KG1 (cell line): Measurements from ENCODE around the gene GAGE10.

Source experiments
- DNase-seq: peaks from one replicate; lab custom pipeline; 2025; lab: John Stamatoyannopoulos, UW

Gene GAGE10

GRCh38 chrX:49303346-49303745, at the start of gene GAGE10:
TSS of gene GAGE10 (plus strand) at chrX:49303646. CDS start at chrX:49304860, 1,214 bp downstream.
- no peak for DNase-seq

DNA sequence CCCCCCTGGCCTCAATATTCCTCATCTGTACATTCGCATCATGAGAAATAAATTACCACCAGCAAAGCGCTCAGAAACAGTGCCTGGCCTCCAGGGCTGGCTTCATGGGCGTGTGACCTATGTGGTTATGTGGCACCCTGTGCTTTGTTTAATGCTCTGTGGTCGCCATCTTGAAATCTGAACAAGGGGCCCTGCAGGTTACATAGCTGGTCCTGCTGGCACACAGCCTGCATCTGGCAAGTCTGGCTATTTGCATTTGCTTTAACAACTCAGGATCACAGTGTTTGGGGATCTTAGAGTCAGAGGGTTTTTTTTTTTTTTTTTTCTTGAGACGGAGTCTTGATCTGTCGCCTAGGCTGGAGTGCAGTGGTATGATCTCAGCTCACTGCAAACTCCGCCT, 48.8 kb upstream of the GAGE10 start:
- DNase-seq: no peak

- DNase-seq: no peak
Measured at GRCh38 chrX:49256268-49256995, 47.0 kb upstream of the GAGE10 start.

GRCh38 chrX:49257074-49257790, 46.2 kb upstream of the GAGE10 start:
- DNase-seq: no peak

DNA sequence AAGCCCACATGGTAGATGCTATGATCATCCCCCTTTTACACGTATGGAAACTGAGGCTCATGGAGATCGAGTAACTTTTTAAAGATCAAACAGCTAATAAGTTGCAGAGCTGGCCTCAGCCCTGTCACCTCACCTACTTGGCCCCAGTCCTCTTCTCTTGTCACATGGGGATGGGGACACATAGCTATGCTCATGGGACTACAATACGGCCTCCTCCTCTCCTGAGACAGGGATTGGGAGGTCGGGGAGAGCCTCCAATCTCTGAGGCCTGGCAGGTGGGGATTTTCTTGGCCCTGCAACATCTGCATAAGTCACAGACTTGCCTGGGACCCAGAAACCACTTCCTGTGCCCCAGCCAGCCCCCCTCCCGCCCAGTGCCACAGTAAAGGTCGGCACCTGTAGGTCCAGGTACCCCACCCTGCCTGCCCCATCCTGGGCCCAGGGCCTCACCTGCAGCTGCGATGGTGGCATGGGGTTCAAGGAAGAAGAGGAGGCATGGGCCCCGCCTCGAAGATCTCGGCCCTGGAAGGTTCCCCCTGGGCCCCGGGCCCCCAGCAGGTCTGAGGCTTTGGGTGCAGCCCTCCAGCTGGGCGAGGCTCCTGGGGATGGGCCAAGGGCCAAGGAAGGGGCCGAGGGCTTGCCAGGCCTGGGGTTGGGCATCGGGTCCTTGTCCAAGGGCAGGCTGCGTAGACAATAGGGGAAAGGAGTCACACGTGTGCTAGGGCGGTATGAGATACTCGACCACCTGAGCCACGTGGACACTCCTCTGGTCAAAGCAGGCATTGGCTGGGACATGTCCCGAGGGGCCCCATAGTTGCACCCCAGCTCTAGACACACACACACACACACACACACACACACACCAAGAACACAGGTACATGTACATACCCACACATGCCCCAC, 45.3 kb upstream of the GAGE10 start:
- no peak for DNase-seq

DNA sequence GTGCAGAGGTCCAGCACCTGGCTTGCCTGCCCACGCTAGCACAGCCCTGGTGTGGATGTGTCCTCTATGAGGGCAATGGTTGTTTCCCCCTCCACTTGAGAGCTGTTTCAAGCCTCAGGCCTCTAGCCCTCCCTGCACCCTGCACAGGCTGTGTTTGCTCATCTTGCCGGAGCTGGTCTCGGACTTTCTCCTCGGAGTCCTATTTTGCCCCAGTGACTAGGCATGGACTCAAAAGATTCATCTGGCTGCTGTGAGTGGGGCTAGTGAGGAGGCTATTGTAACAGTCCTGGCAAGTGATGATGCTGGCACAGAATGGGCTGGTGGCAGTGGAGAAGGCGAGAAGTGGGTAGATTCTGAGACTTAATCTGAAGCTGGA, 44.7 kb upstream of the GAGE10 start:
- DNase-seq: no peak

GRCh38 chrX:49260221-49260985, 43.0 kb upstream of the GAGE10 start:
- no peak for DNase-seq

GRCh38 chrX:49262603-49263002, 40.8 kb upstream of the GAGE10 start:
- DNase-seq: no peak

DNA sequence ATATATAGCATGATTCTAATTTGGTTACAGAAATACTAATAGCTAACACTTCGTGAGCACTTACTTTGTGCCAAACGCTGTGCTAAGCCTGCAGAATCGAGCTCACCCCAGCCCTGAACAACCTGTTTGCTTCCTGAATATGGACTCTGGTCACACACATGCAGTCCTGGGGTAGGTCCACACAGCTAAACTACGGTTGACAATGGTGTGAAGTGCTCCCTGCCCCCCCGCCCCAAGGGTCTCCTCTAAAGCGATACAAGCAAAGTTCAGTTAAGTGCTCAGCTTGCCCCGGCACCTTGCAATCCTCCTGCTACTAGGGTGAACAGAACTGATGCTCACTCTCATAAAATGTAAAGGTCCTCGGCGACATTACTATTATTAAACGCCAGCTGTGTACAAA, 39.8 kb upstream of the GAGE10 start:
- no peak for DNase-seq

GRCh38 chrX:49264460-49264859, 39.0 kb upstream of the GAGE10 start, which contains the start of gene FOXP3:
TSS of gene FOXP3 (minus strand) at chrX:49264710. CDS start at chrX:49258505, 6,205 bp downstream.
- DNase-seq: no peak

GRCh38 chrX:49266523-49267445, 36.7 kb upstream of the GAGE10 start:
- DNase-seq: no peak

GRCh38 chrX:49268702-49269009, 34.8 kb upstream of the GAGE10 start:
- no peak for DNase-seq

- DNase-seq: peak; percentile 77
Measured at GRCh38 chrX:49269010-49269766, 34.3 kb upstream of the GAGE10 start.

DNA sequence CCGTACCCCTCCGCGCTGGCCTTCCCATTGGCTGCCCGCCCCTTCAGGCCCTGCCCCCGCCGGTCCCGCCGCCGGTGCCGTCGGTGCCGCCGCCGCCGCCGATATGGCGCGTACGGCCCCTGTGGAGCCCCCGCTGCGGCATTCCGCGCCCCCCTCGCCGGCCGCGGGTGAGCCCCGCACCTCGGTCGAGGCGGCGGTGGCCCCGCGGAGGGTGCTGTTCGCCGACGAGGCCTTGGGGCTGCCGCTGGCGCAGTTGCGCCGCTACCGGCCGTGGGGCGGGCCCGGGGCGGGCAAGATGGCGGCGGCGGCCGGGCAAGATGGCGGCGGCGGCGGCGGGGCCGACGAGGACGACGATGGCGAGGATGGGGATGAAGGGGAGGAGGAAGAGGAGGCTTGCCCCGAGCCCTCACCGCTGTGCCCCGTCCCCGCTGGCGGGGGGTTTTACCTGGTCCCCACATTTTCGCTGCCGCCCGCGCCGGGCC, 33.6 kb upstream of the GAGE10 start, which contains the start of gene PPP1R3F:
Gene PPP1R3F (plus strand): TSS at position 27 of the 482 bp plus-strand sequence. CDS start 77 bp downstream, at position 104.
- DNase-seq: no peak

DNA sequence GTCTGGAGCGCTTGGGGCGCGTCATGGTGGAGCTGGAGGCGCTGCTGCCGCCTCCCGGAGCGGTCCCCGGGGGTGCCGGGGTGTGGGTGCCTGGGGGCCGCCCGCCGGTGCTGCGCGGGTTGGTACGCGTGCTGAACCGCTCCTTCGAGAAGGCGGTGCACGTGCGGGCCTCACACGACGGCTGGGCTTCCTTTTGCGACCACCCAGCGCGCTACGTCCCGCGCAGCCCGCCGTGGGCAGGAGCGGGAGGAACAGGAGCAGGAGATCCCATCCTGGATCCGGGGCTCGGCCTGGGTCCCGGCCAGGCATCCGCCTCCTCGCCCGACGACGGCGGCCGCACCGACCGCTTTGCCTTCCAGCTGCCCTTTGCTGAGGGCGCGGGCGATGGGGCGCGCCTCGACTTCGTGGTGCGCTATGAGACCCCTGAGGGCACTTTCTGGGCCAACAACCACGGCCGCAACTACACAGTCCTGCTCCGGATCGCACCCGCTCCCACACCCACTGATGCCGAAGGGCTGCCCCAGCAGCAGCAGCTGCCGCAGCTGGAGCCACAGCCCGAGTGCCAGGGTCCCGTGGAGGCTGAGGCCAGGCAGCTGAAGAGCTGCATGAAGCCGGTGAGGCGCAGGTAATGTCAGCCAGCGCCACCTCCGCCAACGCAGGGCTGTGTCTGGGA, 33.1 kb upstream of the GAGE10 start:
- DNase-seq: no peak

- no peak for DNase-seq
Measured at GRCh38 chrX:49271341-49271740, 32.1 kb upstream of the GAGE10 start.

- no peak for DNase-seq
Measured at GRCh38 chrX:49272421-49272820, 31.0 kb upstream of the GAGE10 start.

DNA sequence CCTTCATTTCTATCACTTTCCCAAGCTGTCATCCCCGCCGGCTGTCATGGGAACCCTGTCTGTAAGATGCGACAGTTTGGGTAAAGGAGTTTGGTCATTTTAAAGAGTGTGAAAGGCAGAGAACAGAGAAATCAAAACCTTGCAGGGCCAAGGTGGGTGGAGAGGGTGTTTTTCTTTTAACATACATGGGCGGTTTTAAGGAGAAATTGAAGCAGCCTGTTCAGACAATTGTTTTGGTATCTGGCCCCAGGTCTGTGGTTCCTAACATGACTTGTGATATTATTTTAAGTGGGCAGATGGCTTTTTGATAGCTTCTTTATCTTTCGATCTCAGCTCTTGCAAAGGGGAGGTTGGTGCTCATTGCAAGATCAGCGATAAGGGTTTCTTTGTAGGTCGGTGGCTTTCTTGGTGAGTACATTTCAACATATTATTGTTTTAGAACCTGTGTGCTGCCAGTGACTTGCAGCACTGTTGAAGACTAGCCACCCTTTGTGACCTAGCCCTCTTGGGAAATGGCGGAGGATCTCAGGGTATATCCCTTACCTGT, 30.2 kb upstream of the GAGE10 start:
- DNase-seq: no peak

DNA sequence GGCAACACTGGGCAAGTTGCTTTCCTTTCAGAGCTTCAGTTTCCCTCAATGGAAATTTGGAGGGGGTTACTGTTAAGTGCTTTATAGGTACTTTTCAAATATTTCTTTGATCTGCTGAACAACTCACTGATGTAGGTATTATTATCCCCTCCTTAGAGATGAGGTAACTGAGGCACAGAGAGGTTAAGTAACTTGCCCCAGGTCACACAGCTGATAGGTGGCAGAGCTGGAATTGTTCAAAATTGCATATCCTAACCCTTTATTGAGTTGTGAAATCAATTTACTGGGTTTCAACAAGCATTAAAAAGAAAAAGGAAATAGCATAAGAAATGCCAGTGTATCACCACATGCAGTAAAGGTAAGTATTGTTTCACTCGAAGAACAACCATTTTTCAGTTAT, 27.2 kb upstream of the GAGE10 start:
- DNase-seq: no peak
